Retinal pigment epithelial cell (primary cell): ENCODE measurements around the gene PTPA.

Source experiments
- DNase-seq: peaks from one replicate; pipeline ENCODE4 v3.0.0-alpha.2; 2010; ENCODE audit warnings: low read depth
- H3K4me3 ChIP-seq: 2 replicates; pipeline ENCODE4 v1.5.1; 2011; ENCODE audit warnings: mild to moderate bottlenecking, low read length, control low read depth, moderate library complexity
- TF ChIP-seq, protein P1 (sequence below): conservative IDR thresholded peaks from 2 replicates; pipeline ENCODE4 v1.5.1; 2011; ENCODE audit warnings: low read depth, low read length, control low read depth, inconsistent platforms

PTPA gene

DNA sequence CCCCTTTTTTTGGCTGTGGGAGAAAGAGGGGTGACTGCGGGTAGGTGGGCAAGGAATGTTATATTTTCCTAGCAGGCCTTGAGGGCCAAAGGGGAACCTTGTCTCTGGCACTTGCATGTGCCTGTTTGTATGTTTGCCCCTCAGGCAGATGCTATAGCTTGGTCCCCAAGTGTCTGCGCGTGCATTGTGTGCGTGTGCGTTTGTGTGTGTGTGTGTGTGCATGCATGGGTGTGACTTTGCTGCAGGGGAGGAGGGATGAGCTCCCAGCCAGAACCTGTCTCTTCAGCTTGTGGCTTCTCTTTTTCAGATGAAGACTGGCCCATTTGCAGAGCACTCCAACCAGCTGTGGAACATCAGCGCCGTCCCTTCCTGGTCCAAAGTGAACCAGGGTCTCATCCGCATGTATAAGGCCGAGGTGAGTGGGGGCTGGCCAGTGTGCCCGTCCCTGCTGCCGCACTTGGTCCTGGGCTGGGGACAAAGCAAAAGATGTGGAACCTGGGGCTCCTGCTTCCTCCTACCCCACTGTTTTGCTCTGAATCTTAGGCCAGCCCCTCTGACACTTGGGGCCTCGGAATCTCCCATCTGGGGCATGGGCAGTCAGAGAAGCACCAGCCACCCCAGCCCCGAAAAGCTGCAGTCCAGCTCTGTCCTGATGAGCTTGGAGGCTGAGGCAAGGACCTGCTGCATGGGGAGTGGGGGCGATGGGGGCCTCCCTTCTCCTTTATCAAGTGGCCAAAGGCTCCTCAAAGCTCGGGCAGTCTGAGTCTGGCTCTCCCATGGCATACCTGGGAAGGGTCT, 31.1 kb downstream of the PTPA start:
- peak overlapping the region; percentile 14 for H3K4me3 ChIP-seq
- no peak for DNase-seq
- TF ChIP-seq, protein P1, sequence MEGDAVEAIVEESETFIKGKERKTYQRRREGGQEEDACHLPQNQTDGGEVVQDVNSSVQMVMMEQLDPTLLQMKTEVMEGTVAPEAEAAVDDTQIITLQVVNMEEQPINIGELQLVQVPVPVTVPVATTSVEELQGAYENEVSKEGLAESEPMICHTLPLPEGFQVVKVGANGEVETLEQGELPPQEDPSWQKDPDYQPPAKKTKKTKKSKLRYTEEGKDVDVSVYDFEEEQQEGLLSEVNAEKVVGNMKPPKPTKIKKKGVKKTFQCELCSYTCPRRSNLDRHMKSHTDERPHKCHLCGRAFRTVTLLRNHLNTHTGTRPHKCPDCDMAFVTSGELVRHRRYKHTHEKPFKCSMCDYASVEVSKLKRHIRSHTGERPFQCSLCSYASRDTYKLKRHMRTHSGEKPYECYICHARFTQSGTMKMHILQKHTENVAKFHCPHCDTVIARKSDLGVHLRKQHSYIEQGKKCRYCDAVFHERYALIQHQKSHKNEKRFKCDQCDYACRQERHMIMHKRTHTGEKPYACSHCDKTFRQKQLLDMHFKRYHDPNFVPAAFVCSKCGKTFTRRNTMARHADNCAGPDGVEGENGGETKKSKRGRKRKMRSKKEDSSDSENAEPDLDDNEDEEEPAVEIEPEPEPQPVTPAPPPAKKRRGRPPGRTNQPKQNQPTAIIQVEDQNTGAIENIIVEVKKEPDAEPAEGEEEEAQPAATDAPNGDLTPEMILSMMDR: no peak

DNA sequence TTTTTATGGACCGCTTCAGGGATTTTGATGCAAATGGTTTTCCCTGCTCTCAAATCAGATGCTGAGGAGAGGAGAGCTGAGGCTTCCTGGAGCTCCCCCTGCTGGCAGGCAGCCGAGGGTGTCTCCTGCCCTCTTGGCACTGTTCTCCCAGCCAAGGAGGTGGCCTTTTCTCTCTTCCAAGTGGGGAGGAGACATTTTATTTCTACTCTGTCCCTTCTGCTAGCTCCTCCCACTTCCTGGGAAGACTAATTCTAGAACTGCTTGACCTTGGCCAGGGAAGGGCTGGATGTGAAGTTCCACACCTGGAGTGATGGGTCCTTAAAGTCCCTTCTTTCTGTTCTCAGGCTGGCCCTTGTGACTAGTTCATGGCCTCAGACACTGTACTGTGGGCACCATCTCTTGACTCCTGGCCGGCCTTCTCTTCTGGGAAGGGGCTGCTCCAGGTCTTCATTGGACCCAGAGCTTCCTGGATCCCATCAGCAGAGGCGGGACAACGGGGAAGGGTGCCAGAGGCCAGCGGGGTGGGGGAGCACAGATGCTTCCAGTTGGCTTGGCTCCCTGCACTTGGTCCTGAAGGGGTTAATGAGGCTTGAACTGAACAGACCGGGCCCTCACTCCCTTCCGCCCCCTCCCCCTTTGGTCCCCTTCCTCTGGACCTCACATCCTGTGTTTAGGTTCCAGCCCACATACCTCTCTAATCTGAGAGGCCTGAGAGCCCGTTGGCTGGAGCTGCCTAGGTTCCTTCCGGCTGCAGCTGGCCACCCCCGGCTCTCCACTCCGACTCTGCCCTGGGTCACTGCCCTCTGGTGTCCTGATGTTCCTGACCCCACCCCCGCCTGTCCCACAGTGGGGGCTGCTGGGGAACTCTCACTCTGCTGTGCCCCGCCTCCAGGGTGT, 32.1 kb downstream of the PTPA start:
- H3K4me3 ChIP-seq: peak overlapping the region; percentile 8
- TF ChIP-seq, protein P1: peak; percentile 99
- DNase-seq: peak; percentile 66

DNA sequence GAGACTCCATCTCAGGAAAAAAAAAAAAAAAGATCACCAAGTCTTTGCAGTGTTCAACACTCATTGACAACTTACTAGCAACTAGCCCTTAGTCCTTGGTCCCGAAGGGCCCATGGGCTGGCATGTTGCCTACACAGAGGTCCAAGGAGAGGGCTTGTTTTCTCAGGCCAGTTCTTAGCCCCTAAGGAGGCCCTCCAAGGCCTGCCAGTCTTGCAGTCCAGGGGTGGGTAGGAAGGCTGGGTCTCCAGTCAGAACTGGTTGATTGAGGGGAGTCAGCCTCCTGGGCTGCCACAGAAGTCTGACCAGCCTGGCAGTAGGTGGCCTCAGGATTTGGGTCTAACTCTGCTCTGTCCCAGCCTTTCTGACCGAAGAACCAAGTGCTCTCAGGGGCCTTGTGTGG, 34.1 kb downstream of the PTPA start:
- no peak for DNase-seq
- TF ChIP-seq, protein P1: no peak
- no peak overlapping the region for H3K4me3 ChIP-seq

DNA sequence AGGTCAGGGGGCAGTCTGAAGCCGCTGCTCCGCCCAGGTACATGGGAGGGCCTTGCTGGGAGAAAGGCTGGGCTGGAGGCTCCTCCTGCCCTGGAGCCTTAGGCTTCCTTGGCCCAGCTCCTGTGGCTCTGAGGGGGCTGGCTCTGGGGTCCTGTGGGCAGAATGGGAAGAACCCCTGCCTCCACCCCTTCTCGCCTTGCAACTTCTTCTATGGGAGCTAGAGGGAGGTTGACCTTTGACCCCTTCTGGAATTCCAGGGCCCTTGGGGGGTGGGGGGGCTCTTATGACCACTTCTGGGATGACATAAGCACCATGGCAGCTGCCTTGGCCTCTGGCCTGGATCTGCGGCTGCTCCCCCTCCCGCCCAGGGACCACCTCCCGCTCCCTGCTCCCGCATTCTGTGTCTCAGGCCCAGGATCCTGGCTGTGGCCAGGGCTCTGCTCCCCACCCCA, 34.7 kb downstream of the PTPA start:
- peak; percentile 77 for DNase-seq
- H3K4me3 ChIP-seq: no peak overlapping the region
- TF ChIP-seq, protein P1: no peak

DNA sequence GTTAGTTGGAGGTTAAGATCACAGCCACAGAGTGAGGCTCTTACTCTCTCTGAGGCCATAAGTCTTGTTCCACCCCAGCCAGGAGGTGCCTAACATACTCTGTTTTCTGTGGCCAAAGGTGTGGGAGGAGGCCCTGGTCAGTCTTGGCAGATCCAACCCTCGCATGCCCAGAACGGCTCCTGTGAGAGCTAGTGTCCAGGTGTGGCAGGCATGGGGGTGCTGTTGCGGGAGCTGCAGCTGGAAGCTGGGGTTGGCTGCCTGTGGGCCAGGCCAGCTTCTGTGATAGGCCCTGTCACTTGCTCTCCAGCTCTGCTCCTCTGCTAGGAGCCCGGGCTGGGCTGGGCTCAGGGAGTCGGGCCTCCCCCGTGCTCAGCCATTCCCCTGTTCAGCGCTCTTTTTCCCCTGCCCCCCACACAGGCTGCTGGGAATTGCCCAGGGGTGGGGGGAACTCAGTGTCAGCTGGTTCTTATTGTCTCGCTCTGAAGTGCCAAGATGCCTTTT, 35.3 kb downstream of the PTPA start:
- no peak for DNase-seq
- H3K4me3 ChIP-seq: no peak overlapping the region
- TF ChIP-seq, protein P1: no peak

DNA sequence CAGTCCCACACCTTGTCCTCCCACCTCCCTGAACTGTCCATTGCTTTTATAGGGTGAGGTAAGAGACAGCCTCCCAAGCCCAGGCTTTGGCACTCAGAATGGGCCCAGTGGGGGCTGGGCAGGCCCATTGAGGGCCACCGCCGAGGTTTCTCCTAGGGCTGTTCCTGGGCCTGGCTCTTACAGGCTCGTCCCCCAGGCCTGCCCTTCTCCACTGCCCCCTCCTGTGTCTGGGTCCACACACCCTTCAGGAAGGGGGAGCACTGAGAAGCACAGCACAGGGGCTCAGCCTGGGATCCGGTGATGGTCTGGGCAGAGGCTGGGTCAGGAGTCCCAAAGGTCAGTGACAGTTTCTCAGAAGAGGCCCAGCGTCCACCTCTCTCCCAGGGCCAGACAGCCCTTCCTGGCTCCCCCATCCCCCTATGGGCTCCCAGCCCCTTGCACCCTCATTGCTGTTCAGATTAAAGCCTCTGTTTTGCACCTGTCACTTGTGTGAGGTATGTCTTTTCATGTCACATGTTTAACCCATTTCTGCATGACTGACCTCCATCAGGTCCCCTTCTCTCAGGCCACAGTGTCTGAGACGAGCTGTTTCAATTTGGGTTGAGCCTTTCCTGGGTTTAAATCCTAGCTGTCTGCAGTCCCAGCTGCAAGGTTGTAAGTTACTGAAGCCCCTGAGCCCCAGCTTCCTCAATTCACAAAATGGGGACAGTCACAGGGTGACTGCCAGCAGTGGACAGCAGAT, 37.4 kb downstream of the PTPA start:
- TF ChIP-seq, protein P1: no peak
- DNase-seq: no peak
- no peak overlapping the region for H3K4me3 ChIP-seq
